WERI-Rb-1 (cell line): ENCODE data around the gene MED13.
"Not testable (repeated sequence)": the region's sequence is repeated elsewhere in the genome, so short reads cannot be mapped to it uniquely, and the experiment has no call there.

Experiments
- DNase-seq: peaks from one replicate; pipeline ENCODE4 v3.0.0-alpha.2; 2020
- H3K27ac ChIP-seq: fragments of 250-450 bp; sonication (Bioruptor Pico); 2 replicates; pipeline ENCODE4 v1.5.1; 2020; ENCODE audit warnings: mild to moderate bottlenecking, moderate library complexity
- H3K27me3 ChIP-seq: fragments of 250-450 bp; sonication (Bioruptor Pico); 2 replicates; pipeline ENCODE4 v1.5.1; 2021; ENCODE audit warnings: mild to moderate bottlenecking, low read depth, moderate library complexity; ENCODE audit not compliant: insufficient read depth, severe bottlenecking
- H3K36me3 ChIP-seq: fragments of 250-450 bp; sonication (Bioruptor Pico); 2 replicates; pipeline ENCODE4 v1.5.1; 2020; ENCODE audit warnings: mild to moderate bottlenecking, moderate library complexity
- H3K4me3 ChIP-seq: 2 replicates; pipeline ENCODE4 v1.5.1; 2011; ENCODE audit warnings: low read depth, mild to moderate bottlenecking, control low read depth, low read length
- H3K9me3 ChIP-seq: fragments of 250-450 bp; sonication (Bioruptor Pico); 2 replicates; pipeline ENCODE4 v1.5.1; 2021; ENCODE audit warnings: mild to moderate bottlenecking, moderate library complexity; ENCODE audit not compliant: severe bottlenecking
- CTCF ChIP-seq: IDR thresholded peaks from 2 replicates; pipeline ENCODE4 v1.5.1; 2011; ENCODE audit warnings: low read depth, mild to moderate bottlenecking, control low read depth, inconsistent platforms, low read length

Gene MED13

GRCh38 chr17:61895391-61895790, 169.7 kb downstream of the MED13 start:
- peaks cover 71% of the 10 kb centered on the region for H3K36me3 ChIP-seq
- H3K9me3 ChIP-seq: no peaks in the 10 kb centered on the region
- no peaks in the 10 kb centered on the region for H3K27me3 ChIP-seq
- no peak for DNase-seq
- TF ChIP-seq CTCF: no peak
- H3K4me3 ChIP-seq: no peak overlapping the region
- no peak overlapping the region for H3K27ac ChIP-seq

GRCh38 chr17:61894310-61894709, 170.8 kb downstream of the MED13 start:
- H3K9me3 ChIP-seq, H3K4me3 ChIP-seq, H3K27me3 ChIP-seq, DNase-seq, H3K27ac ChIP-seq: not testable (repeated sequence)
- H3K36me3 ChIP-seq: peaks cover 75% of the 10 kb centered on the region
